Measurements from ENCODE around the gene ITGA5.
A peak's percentile ranks its signal among the peaks of the same experiment; 100 is the strongest.
"Not testable (repeated sequence)": the region's sequence is repeated elsewhere in the genome, so short reads cannot be mapped to it uniquely, and the experiment has no call there.

Gene ITGA5

DNA sequence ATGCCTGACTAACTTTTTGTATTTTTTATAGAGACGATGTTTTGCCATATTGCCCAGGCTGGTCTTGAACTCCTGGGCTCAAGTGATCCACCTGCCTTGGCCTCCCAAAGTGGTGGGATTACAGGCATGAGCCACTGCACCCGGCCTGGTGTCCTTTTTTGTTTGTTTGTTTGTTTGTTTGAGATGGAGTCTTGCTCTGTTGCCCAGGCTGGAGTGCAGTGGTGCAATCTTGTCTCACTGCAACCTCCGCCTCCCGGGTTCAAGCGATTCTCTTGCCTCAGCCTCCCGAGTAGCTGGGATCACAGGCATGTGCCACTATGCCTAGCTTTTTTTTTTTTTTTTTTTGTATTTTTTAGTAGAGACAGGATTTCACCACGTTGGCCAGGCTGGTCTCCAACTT is 64.8 kb downstream of the ITGA5 start:
- DNase-seq (ENCODE audit: low spot score), result not testable (repeated sequence)

DNA sequence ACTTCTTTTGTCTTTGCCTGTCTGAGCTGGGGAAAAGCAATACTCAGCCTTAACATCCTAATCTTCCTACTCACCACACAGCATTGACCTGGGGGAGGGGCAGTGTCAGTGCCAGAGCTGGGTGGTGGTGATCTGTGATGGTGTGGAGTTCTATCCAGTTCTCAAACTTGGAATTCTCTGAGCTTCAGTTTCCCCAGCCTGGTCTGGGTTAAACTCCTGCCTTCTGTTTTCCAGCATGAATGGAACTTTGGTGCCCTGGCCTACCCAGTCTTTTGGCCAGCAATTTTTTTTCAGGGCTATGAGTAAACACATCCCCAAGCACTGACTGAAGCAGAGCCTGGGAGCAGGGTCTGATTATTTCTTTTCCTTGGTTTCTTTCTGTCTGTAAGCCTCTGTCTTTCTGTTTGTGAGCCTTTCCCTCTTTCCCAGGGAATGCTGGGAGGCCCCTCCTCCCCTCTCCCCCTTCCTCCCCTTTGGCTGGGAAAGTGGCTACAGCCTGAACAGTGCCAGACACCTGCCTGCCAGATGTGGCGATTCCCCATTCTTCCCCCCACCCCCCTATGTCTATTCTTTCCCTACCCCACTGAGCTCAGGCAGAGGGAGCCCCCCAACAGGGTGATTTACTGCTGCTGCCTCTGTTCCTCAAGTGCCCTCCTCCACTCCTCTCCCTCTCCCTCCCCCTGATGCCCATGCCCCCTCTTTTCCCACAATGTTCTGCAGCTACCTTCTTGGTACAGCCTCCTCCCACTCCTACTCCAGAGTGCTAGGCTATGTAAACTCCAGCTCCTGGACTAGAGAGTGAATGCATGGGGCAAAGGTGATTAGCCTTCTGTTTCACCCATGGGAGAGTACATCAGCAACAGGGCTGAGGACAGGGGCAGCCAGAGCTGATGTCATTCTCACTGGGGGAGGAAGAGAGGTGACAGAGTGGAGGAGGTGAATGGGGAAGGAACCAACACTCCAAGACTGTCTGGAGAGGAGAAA is 65.9 kb downstream of the ITGA5 start:
- DNase-seq (ENCODE audit: low spot score), result no peak

DNA sequence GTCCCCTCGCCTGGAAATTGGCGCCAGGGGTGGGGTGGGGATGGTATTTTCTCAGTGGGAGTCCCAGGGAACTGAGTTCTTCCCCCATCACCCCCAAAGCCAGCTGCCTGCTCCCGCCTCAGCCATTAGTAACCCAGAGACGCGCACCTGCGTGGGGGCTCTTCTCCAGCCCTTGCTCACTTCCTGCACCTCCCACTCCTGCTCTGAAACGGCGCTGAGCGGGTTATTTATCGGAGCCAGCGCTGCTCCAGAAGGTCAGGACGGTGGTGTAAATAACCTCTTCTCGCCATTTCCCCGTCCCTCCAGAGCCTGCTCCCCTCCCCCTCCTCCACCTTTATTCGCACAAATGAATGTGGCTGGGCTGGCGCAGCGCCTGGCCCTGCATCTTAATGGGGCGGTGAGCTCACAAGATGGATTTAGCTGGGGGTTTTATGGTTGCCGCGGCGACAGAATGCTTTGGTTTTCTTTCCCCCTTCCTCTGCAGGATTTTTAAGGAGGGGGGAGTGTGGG is 67.0 kb downstream of the ITGA5 start:
- peak; percentile 36 for DNase-seq (ENCODE audit: low spot score)

DNA sequence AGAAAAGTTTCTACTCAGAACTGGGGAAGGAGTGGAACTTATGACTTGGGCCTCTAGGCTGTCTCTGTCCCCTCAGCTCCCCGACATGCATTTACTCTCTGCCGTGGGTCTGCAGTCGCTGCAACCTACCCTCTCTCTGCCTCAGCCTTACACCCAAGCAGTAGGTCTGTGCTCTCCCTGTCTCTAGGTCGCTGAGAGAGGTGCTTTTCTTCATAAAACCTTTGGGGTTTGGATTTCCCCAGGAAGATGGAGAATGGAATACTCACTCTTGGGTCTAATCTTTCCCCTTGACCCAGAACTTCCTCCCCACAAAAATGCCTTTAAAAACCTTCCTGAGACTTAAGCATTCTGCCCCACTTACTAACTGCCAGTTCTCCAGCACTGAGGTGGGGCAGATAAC is 67.7 kb downstream of the ITGA5 start:
- DNase-seq (ENCODE audit: low spot score), result no peak

DNA sequence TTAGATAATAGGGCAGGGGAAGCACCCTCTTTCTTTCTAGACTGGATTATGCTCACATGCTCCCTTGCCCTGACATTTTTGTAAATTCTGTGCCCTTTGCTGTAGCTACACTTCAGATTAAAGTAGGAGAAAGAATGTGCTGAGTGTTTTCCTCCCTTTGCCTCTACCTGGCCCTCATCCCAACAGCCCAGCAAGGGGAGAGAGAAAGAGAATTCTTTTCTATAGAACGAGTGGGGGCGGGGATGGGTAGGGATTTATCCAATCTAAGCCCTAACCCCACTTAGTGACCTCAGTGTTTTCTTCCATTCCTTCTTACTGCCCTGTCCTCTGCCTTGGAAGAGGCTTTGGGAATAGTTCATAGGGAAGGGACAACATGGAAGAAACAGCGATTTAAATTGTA is 68.3 kb downstream of the ITGA5 start:
- DNase-seq (ENCODE audit: low spot score), result no peak

GRCh38 chr12:54349679-54350078 is 69.4 kb downstream of the ITGA5 start:
- DNase-seq (ENCODE audit: low spot score), result no peak

GRCh38 chr12:54349036-54349435 is 70.0 kb downstream of the ITGA5 start:
- no peak for DNase-seq (ENCODE audit: low spot score)

Measured in SK-N-DZ (cell line).